Activated gamma-delta T cell treated with anti-CD3 and anti-CD28 coated beads, Interleukin-2, amount 50 U/mL, for 16 hours (primary cell): ENCODE results near the gene NES.

Source experiments
- DNase-seq: peaks from one replicate; pipeline ENCODE4 v3.0.0-alpha.2; 2020; ENCODE audit warnings: low read depth

The NES gene

DNA sequence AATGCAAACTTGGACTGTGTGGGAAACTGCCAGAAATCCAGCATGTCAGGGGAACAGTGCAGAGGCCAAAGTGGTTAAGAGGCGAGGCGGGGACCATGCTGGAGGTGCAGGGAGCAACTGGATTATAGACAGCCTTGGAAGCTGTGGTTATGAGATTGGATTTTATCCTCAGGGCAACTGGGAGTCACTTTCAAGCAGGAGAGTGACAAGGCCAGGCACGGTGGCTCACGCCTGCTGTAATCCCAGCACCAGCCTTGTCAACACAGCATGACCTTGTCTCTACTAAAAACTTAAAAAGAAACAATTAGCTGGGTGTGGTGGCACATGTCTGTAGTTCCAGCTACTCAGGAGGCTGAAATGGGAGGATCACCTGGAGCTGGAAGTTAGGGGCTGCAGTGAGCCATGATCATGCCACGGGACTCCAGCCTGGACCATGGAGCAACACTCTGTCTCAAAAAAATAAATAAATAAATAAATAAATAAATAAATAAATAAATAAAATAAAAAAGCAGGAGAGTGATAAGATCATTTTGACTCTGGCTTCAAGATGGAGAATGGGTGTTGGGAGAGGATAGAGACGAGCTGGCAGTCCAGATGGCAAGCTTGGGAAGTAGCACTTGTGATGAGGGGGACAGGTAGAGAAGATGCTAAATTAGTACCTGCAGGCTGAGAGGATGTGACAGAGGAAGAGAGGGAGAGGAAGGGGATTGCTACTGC lies 54.5 kb downstream of the NES start:
- DNase-seq: no peak

DNA sequence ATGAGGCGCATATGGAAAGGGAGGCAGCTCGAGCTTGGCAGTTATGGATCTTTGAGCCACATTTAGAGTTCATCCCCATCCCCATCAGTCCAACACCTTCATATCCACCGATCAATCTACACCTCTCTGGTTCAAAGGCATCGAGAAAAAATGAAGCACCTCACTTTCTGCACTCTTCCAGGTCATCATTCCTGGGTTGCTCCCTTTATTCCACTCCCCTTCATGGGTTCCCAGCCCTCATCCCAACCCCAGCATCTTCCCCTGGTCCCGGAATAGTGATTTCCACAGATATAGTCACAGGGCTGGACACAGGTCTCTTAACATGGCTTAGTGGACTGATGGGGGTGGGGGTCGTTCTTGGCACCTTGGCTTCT lies 57.6 kb downstream of the NES start:
- DNase-seq: no peak

DNA sequence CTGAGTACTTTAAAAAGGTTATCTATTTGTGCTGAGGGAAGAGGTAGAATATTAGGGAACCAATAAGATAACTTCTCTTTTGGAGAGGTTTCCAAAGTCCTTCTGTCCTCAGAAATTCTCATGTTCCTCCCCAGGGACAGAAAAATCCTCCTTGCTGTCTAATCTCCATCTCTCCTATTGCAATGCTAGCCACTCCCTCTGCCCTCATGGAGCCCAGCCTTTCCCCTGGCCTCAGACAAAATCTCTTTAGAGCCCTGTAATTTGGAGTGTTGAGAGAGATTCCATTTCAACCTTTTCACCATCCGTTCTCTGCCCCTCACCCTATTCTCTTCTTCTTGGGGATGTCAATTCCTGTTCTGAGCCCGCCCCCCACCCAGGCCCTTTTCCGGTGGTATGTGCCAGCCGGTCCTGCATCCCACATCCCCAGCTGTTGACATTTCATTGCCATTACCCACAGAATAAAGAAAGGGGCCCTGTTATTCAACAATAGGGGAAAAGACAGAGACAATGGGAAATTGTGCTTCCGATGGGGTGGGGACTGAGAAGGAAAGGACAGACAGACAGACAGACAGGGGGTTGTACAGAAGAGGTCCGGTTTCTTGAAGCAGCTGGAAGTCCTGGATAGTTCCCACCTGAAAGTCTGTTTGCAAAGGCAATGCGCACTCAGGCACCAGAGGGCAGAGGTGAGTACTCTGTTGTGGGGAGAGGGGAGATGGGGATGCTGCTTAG lies 58.2 kb downstream of the NES start, which contains the start of gene HAPLN2:
Gene HAPLN2, plus strand, starts transcription at position 563 of the 729 bp plus-strand sequence. CDS start 4,076 bp downstream, outside the sequence.
- DNase-seq: no peak
